NOMO-1 treated with DMSO at 0.1 percent for 48 hours (cell line): Measurements from ENCODE around the gene DHRSX.
"Not testable (repeated sequence)": the region's sequence is repeated elsewhere in the genome, so short reads cannot be mapped to it uniquely, and the experiment has no call there.

Experiments used
- DNase-seq: peaks from one replicate; lab custom pipeline; 2025; ENCODE audit not compliant: unreplicated experiment; lab: John Stamatoyannopoulos, UW

The DHRSX gene

DNA sequence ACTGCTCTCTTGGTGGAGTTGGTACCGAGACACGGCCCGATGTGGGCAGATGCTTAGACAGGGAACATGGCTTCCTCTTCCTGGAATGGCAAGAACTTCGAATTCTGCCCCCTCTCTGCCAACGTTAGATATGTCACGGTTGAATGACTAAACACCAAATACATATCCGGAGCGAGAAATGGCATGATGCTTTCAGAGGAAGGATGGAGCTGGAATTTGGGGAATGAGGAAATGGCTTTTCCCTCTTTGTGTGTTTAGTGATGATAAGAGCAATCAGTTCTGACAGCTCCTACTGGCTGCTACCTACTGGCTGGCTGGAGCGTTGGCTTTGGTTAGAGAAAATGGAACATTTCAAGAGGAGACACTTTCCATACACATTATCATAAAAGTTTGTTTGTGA lies 140.0 kb downstream of the DHRSX start:
- DNase-seq: no peak

DNA sequence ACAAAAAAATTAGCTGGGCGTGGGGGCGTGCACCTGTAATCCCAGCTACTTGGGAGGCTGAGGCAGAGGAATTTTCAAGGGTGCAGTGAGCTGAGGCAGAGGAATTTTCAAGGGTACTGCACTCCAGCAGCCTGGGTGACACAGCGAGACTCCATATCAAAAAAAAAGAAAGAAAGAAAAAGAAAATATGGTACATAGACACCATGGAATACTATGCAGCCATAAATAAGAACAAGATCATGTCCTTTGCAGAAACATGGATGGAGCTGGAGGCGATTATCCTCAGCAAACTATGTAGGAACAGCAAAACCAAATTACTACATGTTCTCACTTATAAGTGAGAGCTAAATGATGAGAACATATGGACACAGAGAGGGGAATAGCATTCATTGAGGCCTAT lies 141.3 kb downstream of the DHRSX start:
- not testable (repeated sequence) for DNase-seq

DNA sequence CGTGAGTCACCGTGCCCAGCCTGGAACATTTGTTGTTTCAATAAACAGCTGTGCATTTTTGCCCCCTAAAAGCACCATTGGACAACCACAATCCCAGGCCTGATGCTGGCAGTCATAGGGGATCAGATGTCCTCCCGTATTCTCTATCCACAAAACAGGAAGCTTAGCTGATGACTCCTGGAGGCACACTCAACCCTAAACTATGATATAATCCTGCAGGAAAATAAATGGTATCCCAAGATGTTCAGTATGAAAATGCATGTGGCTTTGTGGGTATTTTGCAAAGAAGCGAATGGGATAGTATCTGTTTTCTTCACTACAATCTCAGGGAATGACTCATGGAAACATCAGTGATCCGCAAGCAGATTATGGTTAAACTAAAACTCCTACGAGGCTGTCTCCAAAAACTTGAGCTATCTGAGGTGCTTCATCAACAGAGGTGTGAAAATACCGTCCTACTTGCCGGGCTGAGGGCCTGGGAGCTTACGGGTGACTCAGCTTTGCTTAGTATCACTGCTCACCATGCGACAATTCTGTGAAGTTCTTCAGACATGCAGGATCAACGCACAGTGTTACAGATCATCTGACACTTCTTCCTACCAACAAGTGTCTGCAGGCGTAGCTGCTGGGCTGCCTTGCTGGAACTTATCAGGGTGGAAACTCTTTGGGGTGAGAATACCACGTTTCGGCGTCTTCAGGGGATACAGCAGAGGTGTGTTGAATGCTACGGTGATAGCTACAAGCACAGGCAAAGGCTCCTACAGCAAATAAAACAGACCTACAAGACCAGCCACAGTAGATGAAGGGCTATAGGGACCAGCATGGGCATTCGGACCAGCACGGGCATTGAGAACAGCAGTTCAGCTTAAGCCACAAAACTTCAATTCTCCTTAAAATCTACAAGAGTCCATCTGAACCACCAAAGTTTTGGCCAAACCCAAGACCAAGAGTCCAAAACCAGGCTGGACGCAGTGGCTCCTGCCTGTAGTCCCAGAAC lies 148.5 kb downstream of the DHRSX start:
- DNase-seq: no peak

- DNase-seq: no peak
Observed at GRCh38 chrX:2351321-2351720, 149.5 kb downstream of the DHRSX start.

- DNase-seq: not testable (repeated sequence)
Observed at GRCh38 chrX:2350703-2351102, 150.1 kb downstream of the DHRSX start.

GRCh38 chrX:2350036-2350435 lies 150.7 kb downstream of the DHRSX start:
- not testable (repeated sequence) for DNase-seq

DNA sequence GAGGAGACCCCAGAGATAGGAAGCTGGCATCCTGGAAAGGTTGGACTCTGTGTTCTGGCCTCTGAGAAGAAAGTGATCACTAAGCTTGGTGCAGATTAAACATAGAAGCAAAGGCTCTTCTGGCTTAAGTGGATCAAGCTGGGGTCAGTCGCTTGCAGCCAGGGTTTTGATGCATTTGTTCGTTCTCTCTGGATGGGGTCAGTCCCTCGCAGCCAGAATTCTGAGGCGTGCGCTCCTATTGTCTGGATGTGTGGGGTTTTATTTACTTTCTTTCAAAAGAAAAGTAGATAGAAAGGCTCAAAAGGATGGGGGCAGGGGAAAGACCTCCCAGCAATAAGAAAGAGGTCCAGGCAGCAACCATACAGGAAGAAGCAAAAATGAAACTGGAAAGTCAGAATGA lies 152.6 kb downstream of the DHRSX start:
- no peak for DNase-seq

- no peak for DNase-seq
Observed at GRCh38 chrX:2346158-2346557, 154.6 kb downstream of the DHRSX start.

GRCh38 chrX:2345562-2345961 lies 155.2 kb downstream of the DHRSX start:
- DNase-seq: no peak

DNA sequence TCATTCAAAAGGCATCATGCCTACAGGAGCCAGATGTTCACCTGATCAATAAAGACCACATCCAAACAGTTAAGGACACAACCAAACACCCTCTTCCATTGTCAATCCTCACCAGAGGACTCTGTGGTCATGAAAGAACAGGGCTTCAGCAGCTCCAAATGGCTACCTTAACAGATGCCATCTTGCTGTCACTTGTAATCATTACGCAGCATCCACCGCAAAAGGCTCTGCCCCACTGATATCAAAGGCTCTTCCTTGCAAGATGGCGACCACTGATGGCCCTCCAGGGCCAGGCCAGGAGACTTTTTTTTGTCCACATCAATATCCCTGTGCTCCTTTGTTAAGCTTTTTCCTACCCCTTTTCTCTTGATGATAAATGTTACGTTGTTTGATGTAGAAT lies 157.4 kb downstream of the DHRSX start:
- no peak for DNase-seq

GRCh38 chrX:2342874-2343273 lies 157.9 kb downstream of the DHRSX start:
- no peak for DNase-seq

GRCh38 chrX:2342281-2342688 lies 158.5 kb downstream of the DHRSX start:
- no peak for DNase-seq

GRCh38 chrX:2340991-2341390 lies 159.8 kb downstream of the DHRSX start:
- DNase-seq: no peak

DNA sequence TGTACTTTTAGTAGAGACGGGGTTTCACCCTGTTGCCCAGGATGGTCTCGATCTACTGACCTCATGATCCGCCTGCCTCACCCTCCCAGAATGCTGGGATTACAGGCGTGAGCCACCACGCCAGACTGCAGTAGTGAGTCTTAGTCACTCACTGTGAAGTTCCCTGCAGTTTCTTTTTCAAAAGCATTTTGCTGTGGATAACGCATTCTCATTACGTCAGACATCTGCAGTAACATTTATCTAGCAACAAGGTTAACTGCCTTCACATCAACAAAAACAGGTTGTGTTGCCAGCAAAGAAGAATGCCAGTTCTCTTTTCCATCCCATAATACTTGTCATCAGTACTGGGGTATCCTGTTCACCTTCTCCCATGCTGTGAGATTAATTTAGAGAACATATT lies 164.6 kb downstream of the DHRSX start:
- no peak for DNase-seq

- no peak for DNase-seq
Observed at GRCh38 chrX:2334237-2334636, 166.5 kb downstream of the DHRSX start.

DNA sequence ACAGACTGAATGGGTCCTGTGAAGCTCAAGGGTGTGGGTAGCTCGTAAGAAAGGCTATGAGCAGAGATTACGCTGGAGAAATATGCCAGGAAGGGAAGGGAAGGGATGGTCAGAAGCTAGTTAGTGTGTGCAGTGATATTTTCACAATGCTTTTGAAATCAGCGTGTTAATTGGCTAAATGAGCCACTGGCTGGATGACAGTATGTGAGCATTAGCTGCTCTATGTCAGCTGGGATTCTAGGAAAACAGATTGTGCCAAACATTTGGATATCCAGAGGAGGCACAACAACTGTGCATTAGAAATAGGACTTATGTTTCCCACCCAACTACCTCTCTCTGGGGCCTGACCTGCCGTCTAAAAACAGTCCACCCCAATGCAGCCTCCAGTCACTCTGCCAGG lies 168.5 kb downstream of the DHRSX start:
- no peak for DNase-seq

DNA sequence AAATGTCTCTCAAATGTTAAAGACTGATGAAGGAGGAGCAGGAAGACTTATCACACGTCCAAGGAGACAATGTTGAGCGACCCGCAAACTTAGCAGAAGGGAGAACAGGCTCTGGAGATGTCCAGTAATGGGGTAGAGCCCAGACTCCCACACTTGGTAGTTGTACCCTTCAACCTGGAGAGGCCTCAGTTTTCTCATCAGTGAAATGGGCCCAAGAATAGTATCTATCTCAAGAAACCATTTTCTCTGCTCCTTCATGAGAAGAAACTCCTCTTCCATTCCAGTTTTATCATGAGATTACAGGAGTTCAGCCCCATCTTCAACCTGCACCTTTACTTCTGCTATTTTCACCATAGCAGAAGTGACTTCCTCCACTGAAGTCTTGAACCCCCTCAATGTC lies 169.9 kb downstream of the DHRSX start:
- no peak for DNase-seq

DNA sequence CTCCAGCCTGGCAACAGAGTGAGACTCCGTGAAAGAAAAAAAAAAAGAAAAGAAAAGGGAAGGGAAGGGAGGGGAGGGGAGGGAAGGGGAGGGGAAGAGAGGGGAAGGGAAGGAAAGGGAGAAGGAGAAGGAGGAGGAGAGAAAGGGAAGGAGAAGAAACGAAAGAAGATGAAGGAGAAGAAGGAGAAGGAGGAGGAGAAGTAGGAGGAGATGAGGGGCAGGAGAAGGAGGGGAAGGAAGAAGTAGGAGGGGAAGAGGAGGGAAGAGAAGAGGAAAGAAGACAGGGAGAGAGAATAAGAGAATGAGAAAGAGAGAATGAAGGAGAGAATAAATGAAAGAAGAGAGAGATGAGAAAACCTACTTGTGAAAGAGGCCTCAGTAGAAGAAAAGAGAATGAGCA lies 170.3 kb downstream of the DHRSX start:
- no peak for DNase-seq

DNA sequence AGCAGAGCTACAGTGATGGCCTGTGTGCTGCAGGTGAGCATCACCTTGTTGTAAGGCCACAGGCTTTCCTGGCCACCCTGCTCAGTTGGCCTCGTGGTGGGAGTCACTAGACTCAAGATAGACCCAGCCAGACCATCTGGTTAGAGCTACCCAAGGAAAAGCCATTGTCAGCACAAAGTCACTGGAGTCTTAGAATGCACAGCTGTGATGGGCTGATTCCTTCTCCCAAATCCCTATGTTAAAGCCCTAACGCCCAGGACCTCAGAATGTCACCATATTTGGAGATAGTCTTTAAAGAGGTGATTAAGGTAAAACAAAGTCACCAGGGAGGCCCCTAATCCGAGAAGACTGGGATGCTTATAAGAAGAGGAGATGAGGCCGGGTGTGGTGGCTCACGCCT lies 173.4 kb downstream of the DHRSX start:
- no peak for DNase-seq

GRCh38 chrX:2325076-2325784 lies 175.5 kb downstream of the DHRSX start:
- no peak for DNase-seq

GRCh38 chrX:2324151-2324550 lies 176.6 kb downstream of the DHRSX start:
- no peak for DNase-seq

DNA sequence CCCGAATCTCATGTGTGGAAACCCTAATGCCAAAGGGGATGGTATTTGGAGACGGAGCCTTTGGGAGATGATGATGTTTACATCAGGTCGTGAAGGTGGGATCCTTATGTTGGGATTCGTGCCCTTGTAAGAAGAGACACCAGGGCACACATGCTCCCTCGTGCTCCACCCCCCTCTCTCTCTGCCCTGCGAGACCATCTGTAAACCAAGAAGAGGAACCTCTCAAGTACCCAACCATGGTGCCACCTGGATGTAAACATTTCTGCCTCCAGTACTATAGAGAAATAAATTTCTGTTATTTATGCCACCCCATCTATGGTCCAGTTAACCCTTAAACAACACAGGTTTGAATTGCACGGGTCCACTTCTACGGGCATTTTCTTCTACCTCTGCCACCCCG lies 179.4 kb downstream of the DHRSX start:
- no peak for DNase-seq
